ENCODE results near the gene SLIT1. TPM values are rescaled to one million over a fixed set of nuclear protein-coding genes. Genes with fewer than 3 reads are reported as not detected.
"Not testable (repeated sequence)": the region's sequence is repeated elsewhere in the genome, so short reads cannot be mapped to it uniquely, and the experiment has no call there.

Gene SLIT1
- polyA plus RNA-seq, 4 donors, result 5.4 to 7.7 (median 6.9) TPM

- DNase-seq (ENCODE audit: low read depth in 4 of 4, low spot score in 3 of 4), result not testable (repeated sequence)
These were observed 151.9 kb downstream of the SLIT1 start for GRCh38 chr10:97033841-97034240.

- no peak for DNase-seq (ENCODE audit: low read depth in 4 of 4, low spot score in 3 of 4)
These were observed 153.1 kb downstream of the SLIT1 start for GRCh38 chr10:97032624-97033023.

DNA sequence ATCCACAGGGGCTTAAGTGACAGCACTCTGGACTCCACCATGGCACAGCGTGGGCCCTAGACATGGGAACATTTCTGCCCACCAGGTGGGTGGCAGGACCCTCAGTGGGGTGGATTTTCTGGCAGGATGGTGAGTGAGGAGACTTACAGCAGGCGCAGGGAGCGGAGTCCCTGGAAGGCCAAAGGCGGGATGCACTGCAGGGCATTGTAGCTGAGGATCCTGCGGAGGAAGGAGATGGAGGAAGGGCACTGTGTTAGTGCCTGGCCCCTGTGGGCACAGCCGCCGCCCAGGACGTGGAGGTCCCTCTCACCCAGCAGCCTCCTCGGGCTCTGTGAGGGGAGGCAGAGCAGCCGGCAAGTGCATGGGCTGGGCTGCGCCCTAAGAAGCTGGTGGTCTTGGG lies 154.3 kb downstream of the SLIT1 start:
- no peak for DNase-seq (ENCODE audit: low read depth in 4 of 4, low spot score in 3 of 4)

GRCh38 chr10:97030894-97031293 lies 154.9 kb downstream of the SLIT1 start:
- DNase-seq (ENCODE audit: low read depth in 4 of 4, low spot score in 3 of 4), result no peak

GRCh38 chr10:97029271-97029670 lies 156.5 kb downstream of the SLIT1 start:
- DNase-seq (ENCODE audit: low read depth in 4 of 4, low spot score in 3 of 4), result no peak

DNA sequence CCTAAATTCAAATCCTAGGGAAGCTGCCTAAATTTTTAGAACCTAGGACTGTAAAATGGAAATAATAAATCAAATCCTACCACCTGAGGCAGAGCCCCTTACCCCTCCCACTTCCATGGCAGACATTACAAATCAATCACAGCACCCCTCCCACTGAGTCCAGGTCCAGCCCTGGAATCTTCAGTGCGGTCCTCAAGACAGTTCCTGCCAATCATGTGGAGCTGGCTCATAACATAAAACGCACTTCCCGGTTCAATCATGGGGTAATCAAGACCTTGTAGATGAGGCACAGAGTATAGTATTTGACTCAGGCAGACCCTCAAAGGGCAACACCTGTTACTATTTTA lies 157.0 kb downstream of the SLIT1 start:
- no peak for DNase-seq (ENCODE audit: low read depth in 4 of 4, low spot score in 3 of 4)

DNA sequence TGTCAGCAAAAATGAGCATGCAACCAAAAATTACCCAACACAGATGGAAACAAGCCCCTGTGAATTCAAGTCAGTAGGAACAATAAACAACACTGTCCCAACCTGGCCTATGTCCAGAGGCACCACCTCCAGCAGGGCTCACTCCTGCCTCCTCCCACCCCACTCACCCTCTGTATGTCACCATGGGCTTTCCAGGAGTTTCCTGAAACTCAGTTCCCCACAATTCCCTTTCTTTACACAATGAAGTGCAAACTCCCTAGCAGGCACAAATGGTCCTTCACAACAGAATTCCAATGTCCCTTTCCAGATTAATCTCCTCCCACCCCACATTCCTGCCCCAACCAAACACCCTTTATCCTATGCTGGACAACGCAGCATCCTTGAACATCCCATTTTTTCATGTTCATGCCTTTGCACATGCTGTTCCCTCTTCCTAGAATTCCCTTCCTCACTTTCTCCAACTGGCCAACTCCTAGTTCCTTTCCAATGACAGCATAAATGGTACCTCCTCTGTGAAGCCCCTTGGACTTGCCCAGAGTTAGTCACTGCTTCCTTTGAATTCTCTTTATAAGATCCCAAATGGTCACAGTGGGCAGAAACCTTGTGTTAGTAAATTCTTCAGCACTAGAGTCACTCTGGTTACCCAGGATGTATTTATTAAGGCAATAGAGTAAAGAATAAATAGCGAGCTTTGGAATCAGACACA lies 157.5 kb downstream of the SLIT1 start:
- no peak for DNase-seq (ENCODE audit: low read depth in 4 of 4, low spot score in 3 of 4)

DNA sequence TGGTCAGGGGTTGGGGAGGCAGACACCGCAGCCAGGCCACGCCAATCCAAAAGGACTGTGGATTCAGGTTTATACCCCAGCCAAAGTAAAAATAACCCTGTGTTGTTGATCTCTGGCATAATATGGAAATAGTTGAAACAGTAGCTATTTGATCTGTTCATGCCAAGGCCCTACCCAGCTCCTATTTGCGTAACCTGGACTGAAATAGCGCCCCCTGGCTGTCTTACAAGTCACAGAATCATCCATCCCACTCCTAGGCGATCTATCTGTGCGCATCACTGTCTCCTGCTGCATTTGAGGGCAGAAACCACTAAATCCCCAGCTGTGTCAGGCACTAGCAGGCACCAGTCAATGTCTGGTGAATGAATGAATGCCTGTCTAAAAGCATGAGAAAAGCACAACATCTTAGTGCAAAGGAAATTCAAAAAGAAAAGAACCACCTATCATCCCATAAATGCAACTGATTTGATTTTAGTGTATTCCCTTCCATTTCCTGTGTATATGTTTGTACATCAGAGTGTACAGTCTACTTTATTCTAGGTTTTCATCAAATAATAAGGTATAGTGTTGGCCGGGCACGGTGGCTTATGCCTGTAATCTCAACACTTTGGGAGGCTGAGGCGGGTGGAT lies 160.0 kb downstream of the SLIT1 start:
- DNase-seq (ENCODE audit: low read depth in 4 of 4, low spot score in 3 of 4), result no peak

GRCh38 chr10:97024168-97025073 lies 161.3 kb downstream of the SLIT1 start:
- DNase-seq (ENCODE audit: low read depth in 4 of 4, low spot score in 3 of 4), result no peak

GRCh38 chr10:97023401-97024167 lies 162.2 kb downstream of the SLIT1 start:
- no peak for DNase-seq (ENCODE audit: low read depth in 4 of 4, low spot score in 3 of 4)

GRCh38 chr10:97022616-97023015 lies 163.1 kb downstream of the SLIT1 start:
- no peak for DNase-seq (ENCODE audit: low read depth in 4 of 4, low spot score in 3 of 4)

DNA sequence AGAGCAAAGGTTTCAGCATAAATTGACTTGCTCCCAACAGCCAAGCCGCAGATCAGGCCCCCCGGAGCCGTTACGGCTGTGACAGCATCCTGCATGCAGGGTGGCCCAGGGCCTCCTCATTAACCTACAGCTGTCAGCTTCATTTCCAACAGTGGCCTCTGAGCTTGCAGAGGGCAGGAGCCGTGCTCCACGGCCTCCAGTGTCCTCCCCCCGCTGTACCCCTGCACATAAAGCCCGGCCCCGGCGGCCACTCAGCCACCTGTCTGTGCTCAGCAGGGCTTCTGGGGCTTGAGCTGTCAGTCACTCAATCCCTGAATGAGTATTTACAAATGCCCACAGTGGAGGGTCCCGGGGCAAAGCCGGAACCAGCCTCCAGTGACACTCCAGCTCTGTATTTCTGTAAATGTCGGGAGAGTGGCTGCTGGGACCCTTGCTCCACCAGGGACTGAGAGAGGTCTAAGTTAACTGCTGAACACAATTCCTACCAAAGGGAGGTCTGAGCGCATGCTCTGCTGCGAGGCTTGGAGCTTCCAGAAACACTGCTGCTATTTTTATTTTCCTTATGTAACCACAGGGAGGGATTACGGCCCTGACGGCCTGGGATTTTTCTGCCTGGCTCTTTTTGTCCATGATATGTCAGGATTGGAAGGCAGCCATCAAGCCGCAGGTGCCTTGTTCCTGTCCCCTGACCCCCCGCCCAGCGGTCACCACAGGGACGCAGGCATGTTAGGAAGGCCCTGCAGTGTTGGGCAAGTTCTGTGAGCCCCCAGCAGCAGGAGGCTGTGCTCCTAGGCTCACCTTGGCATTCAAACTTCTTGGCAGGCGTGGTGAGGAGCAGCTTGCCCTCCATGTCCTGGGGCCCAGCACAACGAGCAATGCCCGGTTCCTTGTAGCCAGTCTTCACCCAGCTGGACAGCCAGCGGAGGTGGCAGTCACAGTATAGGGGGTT lies 165.0 kb downstream of the SLIT1 start:
- no peak for DNase-seq (ENCODE audit: low read depth in 4 of 4, low spot score in 3 of 4)

DNA sequence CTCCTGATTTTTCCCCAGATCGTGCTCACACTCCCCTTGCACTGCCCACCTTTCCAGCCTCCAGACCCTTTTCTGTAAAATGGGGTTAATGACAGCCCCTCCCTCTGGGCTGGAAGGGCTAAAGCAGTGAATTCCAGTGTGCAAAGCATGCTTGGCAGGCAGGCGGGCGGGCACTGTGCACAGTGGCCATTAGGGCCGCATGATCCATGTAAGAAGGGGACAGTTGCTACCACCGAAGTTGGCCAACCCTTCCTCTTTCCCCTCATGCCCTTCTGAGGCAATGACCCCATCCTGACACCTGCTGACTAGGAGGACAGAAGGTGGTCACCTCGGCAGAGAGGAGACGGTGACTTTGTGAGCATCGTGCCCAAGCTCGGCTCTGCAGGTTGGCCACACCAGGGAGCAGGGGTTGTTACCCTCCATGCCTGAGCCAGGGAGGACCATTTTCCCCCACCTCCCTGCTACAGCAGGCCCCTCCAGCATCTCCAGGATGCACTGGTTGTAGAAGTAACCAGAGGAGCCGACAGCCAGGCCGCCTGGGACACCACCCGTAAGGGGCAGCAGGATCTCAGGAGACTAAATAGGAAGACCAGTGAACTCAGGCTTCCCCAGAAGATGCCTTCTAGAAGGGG lies 166.4 kb downstream of the SLIT1 start:
- no peak for DNase-seq (ENCODE audit: low read depth in 4 of 4, low spot score in 3 of 4)

- no peak for DNase-seq (ENCODE audit: low read depth in 4 of 4, low spot score in 3 of 4)
These were observed 167.2 kb downstream of the SLIT1 start for GRCh38 chr10:97018251-97019212.

DNA sequence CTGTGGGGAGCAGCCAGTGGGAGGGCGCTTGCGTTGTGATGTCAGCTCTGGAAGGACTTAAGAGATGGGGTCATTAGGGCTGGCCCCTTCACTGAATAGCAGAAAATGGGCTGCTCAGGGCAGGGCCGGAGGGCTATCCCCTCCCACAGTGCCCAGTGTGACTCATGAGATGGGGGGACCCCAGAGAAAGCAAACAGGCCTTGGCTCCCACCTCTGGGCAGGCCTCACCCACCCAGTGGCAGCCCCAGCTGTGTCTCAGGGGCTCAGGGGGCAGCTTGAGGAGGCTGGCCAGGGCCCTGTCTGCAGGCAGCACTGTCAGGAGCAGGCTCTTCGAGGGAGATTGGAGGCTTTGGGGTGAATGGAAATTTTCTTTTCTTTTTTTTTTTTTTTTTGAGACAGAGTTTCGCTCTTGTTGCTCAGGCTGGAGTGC lies 168.3 kb downstream of the SLIT1 start:
- DNase-seq (ENCODE audit: low read depth in 4 of 4, low spot score in 3 of 4), result no peak

DNA sequence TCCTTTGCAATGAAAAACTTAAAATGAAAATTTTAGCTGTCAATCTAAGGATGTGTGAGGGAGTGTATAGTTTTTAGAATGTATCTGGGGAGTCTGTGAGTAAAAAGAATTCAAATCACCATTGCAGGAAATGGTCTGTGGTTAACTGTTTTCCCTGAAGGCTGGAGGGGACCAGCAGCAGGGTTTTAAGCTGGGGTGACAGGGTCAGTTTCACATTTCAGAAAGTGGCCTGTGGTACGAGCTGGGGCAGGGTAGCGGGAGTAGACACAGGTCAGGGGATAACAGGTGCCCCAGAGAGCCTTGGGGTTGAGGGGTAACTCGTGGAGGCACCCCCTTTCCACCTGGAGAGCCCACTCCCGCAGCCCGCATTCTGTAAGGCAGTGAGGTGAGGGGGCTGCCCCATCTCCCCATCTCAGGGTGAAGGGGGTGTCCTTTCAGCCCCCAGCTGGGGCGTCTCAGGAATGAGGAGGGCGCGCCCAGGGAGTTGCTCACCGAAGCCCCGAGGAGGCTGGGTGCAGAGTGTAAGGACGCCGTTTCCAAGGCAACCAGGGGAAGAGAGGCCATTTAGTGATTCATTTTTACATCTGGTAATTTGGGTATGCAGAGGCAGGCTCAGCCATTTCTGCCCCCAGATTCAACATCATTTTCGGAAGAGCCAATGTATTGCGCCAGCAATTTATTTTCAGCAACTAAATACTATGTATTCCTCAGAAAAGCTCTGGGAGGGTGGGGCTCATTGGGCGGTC lies 168.9 kb downstream of the SLIT1 start:
- DNase-seq (ENCODE audit: low read depth in 4 of 4, low spot score in 3 of 4), result no peak

- no peak for DNase-seq (ENCODE audit: low read depth in 4 of 4, low spot score in 3 of 4)
These were observed 170.5 kb downstream of the SLIT1 start for GRCh38 chr10:97015240-97015639.
